NCI-H128 (cell line): Measurements from ENCODE around the gene STRC.
"Not testable (repeated sequence)": the region's sequence is repeated elsewhere in the genome, so short reads cannot be mapped to it uniquely, and the experiment has no call there.

Source experiments
- DNase-seq: peaks from one replicate; lab custom pipeline; 2025; ENCODE audit not compliant: unreplicated experiment; lab: John Stamatoyannopoulos, UW

The STRC gene

DNA sequence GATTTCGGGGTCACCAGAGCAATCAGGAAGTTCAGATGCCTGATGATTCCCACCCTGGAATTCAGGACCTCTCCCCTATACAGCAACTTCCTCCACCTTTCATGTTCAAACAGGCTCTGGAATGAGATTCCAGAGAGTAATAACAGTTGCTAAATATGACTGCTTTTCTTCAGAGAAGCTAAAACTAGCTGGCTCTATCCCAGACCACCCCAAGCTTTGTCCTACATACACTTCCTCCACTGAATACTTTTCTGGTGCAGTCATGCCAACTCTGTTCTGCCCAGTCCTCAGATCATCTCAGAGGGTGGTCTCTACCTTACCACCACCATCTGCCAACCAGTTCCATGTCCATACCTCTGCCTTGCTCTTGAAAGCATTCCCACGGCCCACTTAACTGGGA is 52.0 kb downstream of the STRC start:
- not testable (repeated sequence) for DNase-seq

- not testable (repeated sequence) for DNase-seq
Measured at GRCh38 chr15:43563793-43564192, 54.8 kb downstream of the STRC start.

DNA sequence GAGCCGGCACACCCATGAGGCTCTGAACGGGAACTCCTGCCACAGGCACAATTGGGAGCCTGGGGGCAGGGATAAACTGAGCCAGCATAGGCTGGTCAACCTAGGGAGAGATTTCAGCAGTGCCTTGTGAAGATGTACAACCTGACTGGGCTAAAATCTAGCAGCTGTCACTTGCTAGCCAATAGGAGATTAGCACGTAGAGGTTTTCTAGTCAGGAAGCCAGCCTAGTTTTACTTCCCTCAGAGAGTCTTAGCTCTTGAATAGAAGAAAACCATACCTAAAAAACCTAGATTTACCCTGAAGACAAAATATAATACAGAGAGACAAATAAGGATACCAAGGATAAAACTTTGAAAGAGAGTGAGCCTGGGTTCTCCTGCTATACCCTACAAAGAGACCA is 55.8 kb downstream of the STRC start:
- not testable (repeated sequence) for DNase-seq

DNA sequence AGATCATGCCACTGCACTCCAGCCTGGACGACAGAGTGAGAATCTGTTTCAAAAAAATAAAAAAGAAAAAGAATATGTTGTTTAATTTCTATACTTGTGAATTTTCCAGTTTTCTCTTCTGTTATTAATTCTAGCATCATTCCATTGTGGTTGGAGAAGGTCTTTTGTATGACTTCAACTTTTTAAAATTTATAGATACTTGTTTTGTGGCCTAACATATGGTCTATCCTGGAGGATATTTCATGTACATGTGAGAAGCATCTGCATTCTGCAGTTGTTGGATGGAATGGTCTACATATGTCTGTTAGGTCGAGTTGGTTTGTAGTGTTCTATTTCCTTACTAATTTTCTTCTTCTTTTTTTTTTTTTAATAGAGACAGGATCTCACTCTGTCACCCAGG is 65.6 kb downstream of the STRC start:
- no peak for DNase-seq

- no peak for DNase-seq
Measured at GRCh38 chr15:43552256-43552655, 66.3 kb downstream of the STRC start.

GRCh38 chr15:43550527-43551363 is 67.9 kb downstream of the STRC start:
- DNase-seq = no peak
